NCI-H2227 (cell line): ENCODE data around the gene GEMIN4.
"Not testable (repeated sequence)": the region's sequence is repeated elsewhere in the genome, so short reads cannot be mapped to it uniquely, and the experiment has no call there.

Source experiments
- DNase-seq: peaks from one replicate; lab custom pipeline; 2025; ENCODE audit not compliant: unreplicated experiment; lab: John Stamatoyannopoulos, UW

The GEMIN4 gene

GRCh38 chr17:752002-752619 is at the start of gene GEMIN4:
TSS of gene GEMIN4 (minus strand) at chr17:752264. CDS start at chr17:752142, 122 bp downstream.
- peak; percentile 93 for DNase-seq

- no peak for DNase-seq
Observed at GRCh38 chr17:801660-802059, 49.6 kb upstream of the GEMIN4 start.

- DNase-seq, result no peak
Observed at GRCh38 chr17:800446-801242, 48.6 kb upstream of the GEMIN4 start.

- no peak for DNase-seq
Observed at GRCh38 chr17:799261-799660, 47.2 kb upstream of the GEMIN4 start.

GRCh38 chr17:798246-798645 is 46.2 kb upstream of the GEMIN4 start:
- peak; percentile 35 for DNase-seq

GRCh38 chr17:797236-797840 is 45.3 kb upstream of the GEMIN4 start:
- DNase-seq, result no peak

GRCh38 chr17:796609-797008 is 44.5 kb upstream of the GEMIN4 start:
- DNase-seq, result no peak

GRCh38 chr17:795721-796120 is 43.7 kb upstream of the GEMIN4 start:
- no peak for DNase-seq

- DNase-seq, result no peak
Observed at GRCh38 chr17:795276-795675, 43.2 kb upstream of the GEMIN4 start.

GRCh38 chr17:794876-795275 is 42.8 kb upstream of the GEMIN4 start:
- peak; percentile 84 for DNase-seq

- no peak for DNase-seq
Observed at GRCh38 chr17:792277-792676, 40.2 kb upstream of the GEMIN4 start.

- no peak for DNase-seq
Observed at GRCh38 chr17:791829-792228, 39.8 kb upstream of the GEMIN4 start.

GRCh38 chr17:790874-791247 is 38.8 kb upstream of the GEMIN4 start:
- not testable (repeated sequence) for DNase-seq

GRCh38 chr17:789931-790873 is 38.1 kb upstream of the GEMIN4 start:
- DNase-seq, result not testable (repeated sequence)

- no peak for DNase-seq
Observed at GRCh38 chr17:789160-789840, 37.2 kb upstream of the GEMIN4 start.

- no peak for DNase-seq
Observed at GRCh38 chr17:788551-788950, 36.5 kb upstream of the GEMIN4 start.

GRCh38 chr17:787641-788221 is 35.7 kb upstream of the GEMIN4 start:
- DNase-seq, result no peak

GRCh38 chr17:785901-786300 is 33.8 kb upstream of the GEMIN4 start:
- DNase-seq, result not testable (repeated sequence)

GRCh38 chr17:784143-784542 is 32.1 kb upstream of the GEMIN4 start:
- no peak for DNase-seq
